GM21737 (cell line): ENCODE measurements around the gene CHRNB2.

Experiments used
- ATAC-seq: cut with Tn5 transposase; IDR thresholded peaks from one replicate; pipeline ENCODE4 v1.9.1; 2021; ENCODE audit warnings: mild to moderate bottlenecking, moderate library complexity; ENCODE audit not compliant: unreplicated experiment

CHRNB2 gene

DNA sequence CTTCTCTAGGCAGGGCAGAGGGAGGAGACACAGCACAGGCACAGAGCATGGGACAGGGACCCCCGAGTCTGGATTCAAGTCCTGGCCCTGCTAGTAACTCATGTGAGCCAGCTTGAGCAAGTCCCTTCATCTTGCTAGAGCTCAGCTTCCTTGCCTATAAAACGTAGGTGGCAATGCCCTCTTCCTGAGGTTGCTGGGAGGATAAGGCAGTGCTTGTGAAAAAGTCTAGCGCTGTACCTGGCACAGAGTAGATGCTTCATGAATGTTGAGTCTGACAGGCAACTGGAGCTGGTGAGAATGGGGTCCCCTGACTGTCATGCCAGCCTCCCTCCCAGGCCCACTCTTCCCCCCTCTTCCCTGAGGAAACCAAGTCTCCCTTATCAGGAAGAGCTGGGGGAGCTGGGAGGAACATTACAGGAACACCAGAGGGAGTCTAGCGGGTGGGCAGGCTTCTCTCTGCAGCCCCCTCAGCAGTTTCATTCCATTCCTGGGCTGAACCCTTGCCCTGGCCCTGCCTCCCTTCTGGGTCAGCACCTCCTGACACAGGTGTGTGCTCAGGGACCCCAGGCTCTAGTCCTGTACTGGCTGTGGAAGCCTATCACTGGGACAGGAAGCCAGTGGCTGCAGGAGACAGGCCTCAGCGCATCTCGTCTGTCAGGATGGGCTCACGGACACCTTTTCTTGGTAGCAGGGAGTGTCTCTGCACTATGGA lies 9.9 kb downstream of the CHRNB2 start:
- no peak for ATAC-seq

- ATAC-seq = no peak
These were observed 10.5 kb downstream of the CHRNB2 start for GRCh38 chr1:154578058-154578418.

DNA sequence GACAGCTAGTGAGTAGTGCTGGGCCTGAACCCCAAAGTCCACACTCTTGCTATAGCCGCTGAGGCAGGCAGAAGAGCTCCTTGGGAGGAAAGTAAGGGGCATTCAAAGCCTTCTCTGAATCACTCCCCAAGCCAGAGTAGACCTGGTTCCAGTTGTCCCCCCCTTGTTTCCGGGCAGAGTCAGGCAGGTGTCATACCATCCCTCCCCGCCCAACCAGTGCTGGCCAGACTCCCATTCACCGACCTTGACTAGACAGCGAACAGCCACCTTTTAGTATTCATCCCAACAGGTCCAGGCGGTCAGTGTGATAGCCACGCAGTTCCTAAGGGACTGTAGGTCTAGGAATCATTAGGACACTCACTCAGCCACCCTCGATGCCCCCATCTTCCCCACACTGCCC lies 11.8 kb downstream of the CHRNB2 start:
- no peak for ATAC-seq

GRCh38 chr1:154581766-154582165 lies 14.2 kb downstream of the CHRNB2 start:
- ATAC-seq = no peak

- ATAC-seq = no peak
These were observed 15.3 kb downstream of the CHRNB2 start for GRCh38 chr1:154582885-154583284.

- no peak for ATAC-seq
These were observed 16.2 kb downstream of the CHRNB2 start for GRCh38 chr1:154583773-154584172.

- ATAC-seq = no peak
These were observed 16.9 kb downstream of the CHRNB2 start for GRCh38 chr1:154584267-154584994.

DNA sequence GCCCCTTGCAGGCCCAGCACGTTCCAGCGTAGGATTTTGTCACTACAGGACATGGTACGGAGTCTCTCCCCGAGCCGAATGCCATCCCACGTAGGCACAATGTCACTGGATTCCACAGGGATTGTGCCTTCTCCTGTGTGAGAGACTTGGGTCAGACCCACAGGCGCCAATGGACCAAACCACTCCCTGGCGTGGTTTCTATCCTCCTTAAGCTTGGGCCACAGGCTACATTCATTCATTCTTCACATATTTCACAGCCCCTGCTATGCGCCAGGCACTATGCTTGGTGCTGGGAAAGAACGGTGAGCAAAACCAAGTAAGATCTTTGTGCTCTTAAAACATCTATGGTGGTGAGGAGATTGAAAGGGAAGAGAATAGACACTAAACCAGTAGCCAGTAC lies 18.7 kb downstream of the CHRNB2 start:
- no peak for ATAC-seq

DNA sequence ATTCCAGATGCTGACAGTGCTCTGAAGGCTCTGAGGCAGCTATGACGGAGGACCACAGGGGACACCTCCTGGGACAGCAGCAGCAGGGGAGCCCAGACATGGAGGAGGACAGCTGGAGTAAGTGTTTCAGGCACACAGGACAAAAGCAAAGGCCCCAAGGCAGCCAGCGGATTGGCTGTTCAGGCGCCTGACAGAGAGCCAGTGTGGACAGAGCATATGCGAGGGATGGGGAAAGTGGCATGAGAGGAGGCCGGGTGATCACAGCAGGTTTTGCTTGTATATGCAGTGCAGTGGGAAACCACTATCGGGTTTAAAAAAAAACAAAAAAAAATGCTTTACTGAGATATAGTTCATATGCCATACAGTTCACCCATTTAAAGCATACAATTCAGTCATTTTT lies 19.1 kb downstream of the CHRNB2 start:
- ATAC-seq = no peak

- ATAC-seq = no peak
These were observed 22.2 kb downstream of the CHRNB2 start for GRCh38 chr1:154589780-154590179.

- no peak for ATAC-seq
These were observed 23.2 kb downstream of the CHRNB2 start for GRCh38 chr1:154590756-154591155.

DNA sequence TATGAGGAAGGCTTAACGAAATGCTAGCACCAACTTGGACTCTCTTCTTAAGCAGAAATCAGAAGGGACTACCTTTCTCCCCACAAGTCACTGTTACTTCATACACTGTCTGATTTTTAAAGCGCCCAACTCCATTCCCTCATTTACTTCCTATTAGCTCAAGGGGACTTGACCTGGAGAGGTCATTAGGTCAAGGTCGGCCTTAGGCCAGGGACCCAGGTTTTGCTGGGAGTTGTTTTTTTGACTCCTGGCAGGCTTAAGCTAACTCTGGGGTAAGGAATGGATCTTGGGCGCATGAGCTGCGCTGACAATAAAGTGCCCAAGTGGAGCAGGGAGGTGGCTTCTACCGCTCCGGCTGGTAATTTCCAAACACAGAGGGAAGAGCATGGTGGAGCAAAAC lies 23.6 kb downstream of the CHRNB2 start:
- ATAC-seq = no peak

DNA sequence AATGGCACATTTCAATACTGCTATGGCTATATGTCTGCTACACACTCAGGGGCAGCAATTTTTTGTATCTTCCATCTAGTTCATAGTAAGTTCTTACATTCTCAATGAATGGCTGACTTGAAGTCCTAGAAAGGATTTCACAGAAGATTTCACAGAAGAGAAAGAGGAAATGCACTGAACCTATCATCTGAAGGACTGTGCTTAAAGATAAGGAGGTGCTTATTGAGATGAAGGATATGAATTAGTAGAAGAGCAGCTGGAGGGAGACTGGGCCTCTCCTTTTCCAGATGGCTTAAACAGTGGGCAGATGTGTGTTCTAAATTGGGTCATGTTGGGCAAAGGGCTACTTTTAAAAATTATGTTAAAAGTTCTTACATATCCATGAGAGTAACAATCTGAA lies 25.8 kb downstream of the CHRNB2 start:
- ATAC-seq = no peak

DNA sequence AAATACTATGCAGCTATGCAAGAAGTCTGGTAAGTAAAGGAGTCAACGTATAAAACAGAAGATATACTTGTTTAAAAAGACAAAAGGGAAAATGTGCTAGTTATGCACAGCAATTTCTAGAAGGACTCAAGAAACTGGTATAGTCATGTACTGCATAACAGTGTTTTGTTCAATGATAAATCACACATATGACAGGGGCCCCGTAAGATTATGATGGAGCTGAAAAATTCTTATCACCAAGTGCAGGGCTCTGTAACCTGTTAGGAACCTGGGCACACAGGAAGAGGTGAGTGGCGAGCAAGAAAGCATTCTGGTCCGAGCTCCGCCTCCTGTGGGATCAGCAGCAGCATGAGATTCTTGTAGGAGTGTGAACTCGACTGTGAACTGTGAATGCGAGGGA lies 27.2 kb downstream of the CHRNB2 start:
- no peak for ATAC-seq

- no peak for ATAC-seq
These were observed 28.0 kb downstream of the CHRNB2 start for GRCh38 chr1:154595621-154596020.

- ATAC-seq = no peak
These were observed 31.5 kb downstream of the CHRNB2 start for GRCh38 chr1:154598871-154599635.

- no peak for ATAC-seq
These were observed 32.1 kb downstream of the CHRNB2 start for GRCh38 chr1:154599658-154600057.

DNA sequence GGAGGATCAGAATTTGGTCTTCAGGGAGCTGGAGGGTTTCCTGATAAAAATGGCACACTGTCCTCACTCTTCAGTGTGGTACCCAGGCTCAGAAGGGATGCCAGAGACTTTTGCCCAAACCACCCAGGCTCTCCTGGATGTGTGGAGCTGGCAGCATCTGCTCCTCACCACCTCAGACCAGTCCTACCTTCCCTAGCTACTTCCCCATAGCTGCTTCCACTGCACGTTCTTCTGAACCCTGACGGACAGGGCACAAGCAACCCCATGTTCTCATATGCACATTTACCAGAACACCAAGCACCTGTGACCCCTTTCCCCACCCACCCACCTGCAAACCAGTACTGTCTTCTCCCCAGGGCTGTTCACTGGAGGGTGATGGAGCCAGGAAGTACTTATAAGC lies 35.7 kb downstream of the CHRNB2 start:
- ATAC-seq = no peak

DNA sequence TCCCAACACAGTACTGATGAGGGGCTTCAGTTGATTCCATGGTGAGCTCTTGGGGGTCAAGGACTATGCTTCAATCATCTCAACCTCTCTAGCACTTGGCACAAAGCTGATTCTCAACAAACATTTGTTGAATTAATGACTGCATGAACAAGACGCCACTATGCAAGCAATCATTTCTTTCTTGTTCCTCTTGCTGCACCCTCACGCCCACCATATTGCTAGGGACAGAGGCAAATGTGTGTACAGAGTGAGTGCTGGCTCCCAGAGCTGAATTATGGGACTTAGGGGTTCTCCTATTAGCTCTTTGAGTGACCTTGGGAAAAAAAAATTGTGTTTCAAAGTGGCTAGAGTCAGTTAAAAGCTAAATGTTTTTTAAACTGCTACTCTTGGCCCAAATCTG lies 38.0 kb downstream of the CHRNB2 start:
- ATAC-seq = no peak

DNA sequence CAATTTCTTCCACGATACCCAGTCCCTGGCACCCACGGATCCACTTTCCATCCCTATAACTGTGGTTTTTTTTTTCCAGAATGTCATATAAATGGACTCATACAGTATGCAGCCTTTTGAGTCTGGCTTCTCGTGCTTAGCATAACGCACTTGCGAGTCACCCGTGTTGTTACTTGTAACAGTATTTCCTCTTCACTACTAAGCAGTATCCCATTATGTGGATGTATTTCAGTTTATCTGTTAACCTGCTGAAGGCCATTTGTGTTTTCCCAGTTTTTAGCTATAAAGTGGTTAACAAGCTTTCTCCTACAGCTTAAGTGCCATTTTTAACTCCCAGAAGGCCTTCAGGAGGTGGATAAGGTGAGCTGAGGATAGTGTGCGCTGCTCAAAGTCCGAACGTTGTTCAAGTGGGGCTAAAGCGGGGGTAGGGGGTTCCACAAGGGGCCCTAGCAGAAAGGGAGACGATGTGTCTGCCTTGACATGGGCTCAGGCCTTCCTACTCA lies 39.6 kb downstream of the CHRNB2 start:
- ATAC-seq = no peak

DNA sequence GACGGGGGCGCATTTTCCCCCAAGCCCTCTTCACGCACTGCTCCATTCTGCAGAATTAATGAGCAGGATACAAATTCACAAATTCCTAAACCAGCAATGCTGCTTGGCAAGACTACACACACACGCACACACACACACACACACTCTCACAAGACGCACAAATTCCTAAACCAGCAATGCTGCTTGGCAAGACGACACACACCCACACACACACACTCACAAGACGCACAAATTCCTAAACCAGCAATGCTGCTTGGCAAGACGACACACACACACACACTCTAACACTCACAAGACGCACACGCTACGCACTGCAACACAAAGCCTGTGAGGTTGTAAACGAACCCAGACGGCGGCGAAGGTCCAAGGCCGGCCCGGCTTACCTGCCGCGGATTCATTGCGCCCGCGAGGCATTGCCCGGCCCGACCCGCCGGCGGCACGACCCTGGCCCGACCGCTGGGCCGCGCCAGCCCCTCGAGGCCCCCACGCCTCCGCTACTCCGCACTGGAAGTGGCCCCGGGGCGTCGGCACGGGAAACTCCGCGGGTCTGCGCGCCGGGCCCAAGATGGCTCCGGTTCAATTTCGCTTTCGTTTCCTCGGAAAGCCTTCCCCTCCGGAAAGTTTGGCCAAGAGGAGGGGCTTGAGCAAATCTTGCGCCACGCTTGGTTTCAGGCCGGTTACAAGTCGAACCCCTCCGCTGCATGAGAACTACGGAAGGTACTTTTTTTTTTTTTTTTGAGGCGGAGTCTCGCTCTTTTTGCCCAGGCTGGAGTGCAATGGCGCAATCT lies 40.2 kb downstream of the CHRNB2 start, which contains the start of gene ADAR:
TSS of gene ADAR (minus strand) at position 578 of the 788 bp plus-strand sequence. CDS start at position 398, 180 bp downstream.
- peak; percentile 69 for ATAC-seq
